Measurements from ENCODE around the gene CRPPA. TPM values are rescaled to one million over a fixed set of nuclear protein-coding genes. Genes with fewer than 3 reads are reported as not detected.

The CRPPA gene
- total and polyA plus RNA-seq, 2 of the 13 experiments (the other 11 are each of a cell fraction or from before 2014, with no cell fraction given) = 0.16 to 1.3 TPM

GRCh38 chr7:16399916-16400892 is 21.1 kb downstream of the CRPPA start:
- no peak overlapping the region for H3K27ac ChIP-seq (ENCODE audit: extremely low read length, insufficient read depth, low read length)
- no peaks in the 10 kb centered on the region for H3K79me2 ChIP-seq (ENCODE audit: insufficient read depth, low read length)
- H3K36me3 ChIP-seq (replicated peaks in 1 of 2; ENCODE audit: control insufficient read depth in 1 of 2, insufficient read depth in 2 of 2, low read length in 2 of 2) = no peaks in the 10 kb centered on the region
- H3K4me2 ChIP-seq (ENCODE audit: low read depth, low read length) = no peak overlapping the region
- peaks cover 73% of the 10 kb centered on the region for H3K9me3 ChIP-seq (ENCODE audit: low read length)
- no peak for DNase-seq (ENCODE audit: low spot score)
- no peak for FAIRE-seq
- POLR2A ChIA-PET = no interaction called here
- H4K20me1 ChIP-seq (ENCODE audit: insufficient read depth, low read length) = no peaks in the 10 kb centered on the region
- H3K27me3 ChIP-seq (ENCODE audit: control insufficient read depth in 1 of 2, insufficient read depth in 2 of 2, low read length in 2 of 2) = no peaks in the 10 kb centered on the region
- intact Hi-C loops (cut with micrococcal nuclease; ENCODE audit: unreplicated experiment) = no loop called here
- H3K4me1 ChIP-seq (ENCODE audit: insufficient read depth, low read length) = no peaks in the 10 kb centered on the region
- no peak for ATAC-seq
- H3K9ac ChIP-seq (ENCODE audit: insufficient read depth, low read depth, low read length) = no peak overlapping the region
- WGBS (ENCODE audit: low lambda C conversion rate) = 92% methylated on average over 42 of the region's 47 CpGs
- H2AFZ ChIP-seq (ENCODE audit: low read length) = no peak overlapping the region
- CTCF ChIA-PET (ENCODE audit: low intra/inter-chr PET ratio, low total read pairs) = no interaction called here
- in situ Hi-C loops (cut with HindIII; ENCODE audit: extremely low pct_ligation_motif_present, low pct_unique_long_range_greater_than_20kb) = no loop called here
- H3K4me3 ChIP-seq (replicated peaks in 1 of 3; ENCODE audit: insufficient read depth in 1 of 3, low read depth in 2 of 3, low read length in 3 of 3) = no peak overlapping the region
- no TSS peak for BruUV-seq (replicated peaks)
- TF ChIP-seq PBX3 (CRISPR knock-in tag; IDR thresholded peaks at IDR 0.05; ENCODE audit: borderline replicate concordance) (no peak), ZNF225 (CRISPR knock-in tag; IDR thresholded peaks at IDR 0.05) (no peak), TGIF2 (CRISPR knock-in tag; IDR thresholded peaks at IDR 0.05) (no peak), ZFP82 (CRISPR knock-in tag; IDR thresholded peaks at IDR 0.05; ENCODE audit: borderline replicate concordance) (no peak), ATF6 (CRISPR knock-in tag; conservative IDR thresholded peaks at IDR 0.05) (no peak), KLF6 (CRISPR knock-in tag; IDR thresholded peaks at IDR 0.05) (no peak), CAMTA2 (CRISPR knock-in tag; IDR thresholded peaks at IDR 0.05; ENCODE audit: borderline replicate concordance) (no peak), ZSCAN5A (CRISPR knock-in tag; IDR thresholded peaks at IDR 0.05; ENCODE audit: borderline replicate concordance) (no peak), ZNF737 (CRISPR knock-in tag; IDR thresholded peaks at IDR 0.05; ENCODE audit: borderline replicate concordance) (peak; percentile 84; the same call in 1 of the 2 replicates), RAD51 (IDR thresholded peaks at IDR 0.05; ENCODE audit: borderline replicate concordance) (peak; percentile 62; the same call in 1 of the 2 replicates), USF2 (IDR thresholded peaks at IDR 0.05; ENCODE audit: low read depth, low read length) (peak; percentile 66), USF2 (CRISPR knock-in tag; IDR thresholded peaks at IDR 0.05; ENCODE audit: borderline replicate concordance) (no peak), MNT (IDR thresholded peaks at IDR 0.05) (peak; percentile 45), ELF1 (CRISPR knock-in tag; IDR thresholded peaks at IDR 0.05) (no peak)
